SK-N-SH (cell line): ENCODE data around the gene GOLGA6D. TPM values are rescaled to one million over a fixed set of nuclear protein-coding genes. Genes with fewer than 3 reads are reported as not detected.

ENCODE experiments used
- CTCF ChIA-PET: fragments of 300-600, 350-600 bp; formaldehyde crosslinking; extraction: SDS; loops from one replicate; lab custom pipeline; 2021; lab: Yijun Ruan, JAX
- POLR2A ChIA-PET: fragments of 350-600 bp; sonication (Branson Sonifier 250); formaldehyde crosslinking; extraction: SDS; loops from one replicate; lab custom pipeline; 2020; ENCODE audit warnings: antibody characterized with exemption, inconsistent platforms; lab: Yijun Ruan, JAX
- DNase-seq: peaks from one replicate; pipeline ENCODE4 v3.0.0; 2012
- H2AFZ ChIP-seq: fragments of 200-600 bp; sonication (generic); 2 replicates; pipeline ENCODE4 v1.8.1; 2016; ENCODE audit warnings: antibody characterized with exemption, mild to moderate bottlenecking, low read depth
- H3F3A ChIP-seq: fragments of 200-600 bp; sonication (generic); replicated peaks from 2 replicates; pipeline ENCODE3; 2016; ENCODE audit warnings: antibody characterized with exemption, mild to moderate bottlenecking; ENCODE audit not compliant: insufficient read depth
- H3K27ac ChIP-seq, 2 experiments: fragments of 200-500 bp in 1 of 2; fragments of 200-600 bp in 1 of 2; sonication (Bioruptor generic) in 1 of 2; sonication (generic), shearing (Covaris generic) in 1 of 2; 2 replicates each; pipeline versions ENCODE4 v1.5.1 to v1.6.1; 2014 to 2016; ENCODE audit warnings: low read depth in 2 of 2, inconsistent platforms in 1 of 2, low read length in 1 of 2, mild to moderate bottlenecking in 1 of 2, mixed read lengths in 1 of 2
- H3K27me3 ChIP-seq: fragments of 200-600 bp; sonication (generic), shearing (Covaris generic); 2 replicates; pipeline ENCODE4 v1.6.1; 2016; ENCODE audit warnings: mixed run types; ENCODE audit not compliant: insufficient read depth
- H3K36me3 ChIP-seq, 2 experiments: fragments of 200-500 bp in 1 of 2; fragments of 200-600 bp in 1 of 2; sonication (Bioruptor generic) in 1 of 2; sonication (generic) in 1 of 2; replicated peaks in 1 of 2; 2 replicates each; pipeline versions ENCODE3 to v1.5.1; 2014 to 2016; ENCODE audit warnings: low read length in 1 of 2, mild to moderate bottlenecking in 1 of 2; ENCODE audit not compliant: insufficient read depth in 2 of 2, control insufficient read depth in 1 of 2
- H3K4me1 ChIP-seq, 2 experiments: fragments of 200-500 bp in 1 of 2; fragments of 200-600 bp in 1 of 2; sonication (Bioruptor generic) in 1 of 2; sonication (generic), shearing (Covaris generic) in 1 of 2; 2 replicates each; pipeline versions ENCODE4 v1.5.1 to v1.6.1; 2014 to 2016; ENCODE audit warnings: low read depth in 1 of 2, low read length in 1 of 2, mixed run types in 1 of 2; ENCODE audit not compliant: insufficient read depth in 2 of 2, control insufficient read depth in 1 of 2
- H3K4me2 ChIP-seq: fragments of 200-600 bp; sonication (generic), shearing (Covaris generic); 2 replicates; pipeline ENCODE4 v1.6.1; 2017; ENCODE audit warnings: mixed run types
- H3K4me3 ChIP-seq, 2 experiments: fragments of 200-500 bp in 1 of 2; fragments of 200-600 bp in 1 of 2; sonication (Bioruptor generic) in 1 of 2; sonication (generic), shearing (Covaris generic) in 1 of 2; 2 replicates each; pipeline versions ENCODE4 v1.5.1 to v1.8.1; 2014 to 2016; ENCODE audit warnings: low read depth in 2 of 2, inconsistent platforms in 1 of 2, low read length in 1 of 2, mild to moderate bottlenecking in 1 of 2, mixed read lengths in 1 of 2, moderate library complexity in 1 of 2
- H3K79me2 ChIP-seq: fragments of 200-600 bp; sonication (generic); 2 replicates; pipeline ENCODE4 v1.8.1; 2017; ENCODE audit warnings: mild to moderate bottlenecking; ENCODE audit not compliant: insufficient read depth
- H3K9ac ChIP-seq: fragments of 200-600 bp; sonication (generic); 2 replicates; pipeline ENCODE4 v1.6.1; 2017; ENCODE audit warnings: mixed run types
- H3K9me2 ChIP-seq: fragments of 200-600 bp; sonication (generic); 2 replicates; pipeline ENCODE4 v1.6.1; 2017; ENCODE audit warnings: mixed run types
- H3K9me3 ChIP-seq: fragments of 200-600 bp; sonication (generic); 2 replicates; pipeline ENCODE4 v1.6.1; 2017; ENCODE audit warnings: mixed run types, mild to moderate bottlenecking, moderate library complexity
- H4K20me1 ChIP-seq: fragments of 200-600 bp; sonication (generic); 2 replicates; pipeline ENCODE4 v1.6.1; 2017; ENCODE audit warnings: mild to moderate bottlenecking, mixed run types; ENCODE audit not compliant: insufficient read depth
- CHD2 ChIP-seq: fragments of 150-350 bp; IDR thresholded peaks from 2 replicates; pipeline ENCODE4 v1.6.1; 2018; ENCODE audit warnings: low read length; ENCODE audit not compliant: partially characterized antibody
- CTCF ChIP-seq: fragments of 200-600 bp; sonication (generic); IDR thresholded peaks from 2 replicates; pipeline ENCODE4 v1.6.1; 2017; ENCODE audit warnings: antibody characterized with exemption, mild to moderate bottlenecking, moderate library complexity
- ELF1 ChIP-seq: IDR thresholded peaks from 2 replicates; pipeline ENCODE4 v1.4.0; 2012
- EZH2phosphoT487 ChIP-seq: fragments of 200-600 bp; sonication (generic); IDR thresholded peaks from 2 replicates; pipeline ENCODE4 v1.6.1; 2017; ENCODE audit warnings: low read depth, mixed run types, mild to moderate bottlenecking, antibody characterized with exemption, moderate library complexity, borderline replicate concordance
- FOXJ3 ChIP-seq: sonication (generic); formaldehyde crosslinking; IDR thresholded peaks from 2 replicates; pipeline ENCODE4 v1.5.1; 2020; ENCODE audit warnings: mild to moderate bottlenecking, missing genetic modification reagents
- GATA2 ChIP-seq: sonication (generic); formaldehyde crosslinking; IDR thresholded peaks from 2 replicates; pipeline ENCODE4 v1.5.0; 2020; ENCODE audit warnings: mild to moderate bottlenecking, missing genetic modification reagents
- MEF2A ChIP-seq: IDR thresholded peaks from 2 replicates; pipeline ENCODE4 v1.4.0; 2012; ENCODE audit warnings: low read depth, borderline replicate concordance
- MXI1 ChIP-seq: IDR thresholded peaks from 2 replicates; pipeline ENCODE4 v1.6.1; 2012; ENCODE audit warnings: mild to moderate bottlenecking, low read depth, low read length, improper control_type of control experiment
- NFIC ChIP-seq: IDR thresholded peaks from 2 replicates; pipeline ENCODE4 v1.4.0; 2012; ENCODE audit warnings: borderline replicate concordance
- PBX3 ChIP-seq: IDR thresholded peaks from 2 replicates; pipeline ENCODE4; 2012
- POLR2AphosphoS5 ChIP-seq: IDR thresholded peaks from 2 replicates; pipeline ENCODE4 v1.6.1; 2012; ENCODE audit warnings: low read depth, low read length
- RXRA ChIP-seq: IDR thresholded peaks from 2 replicates; pipeline ENCODE4 v1.4.0; 2012; ENCODE audit warnings: low read depth, mild to moderate bottlenecking, borderline replicate concordance
- SIN3A ChIP-seq: IDR thresholded peaks from 2 replicates; pipeline ENCODE4 v1.6.1; 2012; ENCODE audit warnings: low read depth, mild to moderate bottlenecking, low read length, moderate library complexity, borderline replicate concordance
- TEAD4 ChIP-seq: IDR thresholded peaks from 2 replicates; pipeline ENCODE4 v1.4.0; 2012; ENCODE audit warnings: mild to moderate bottlenecking, borderline replicate concordance; ENCODE audit not compliant: insufficient read depth
- YY1 ChIP-seq: IDR thresholded peaks from 2 replicates; pipeline ENCODE4 v1.4.0; 2012; ENCODE audit warnings: low read depth, mild to moderate bottlenecking
- WGBS: methylation state at CpG from one replicate; pipeline ENCODE4 v1.1.6; 2017; ENCODE audit warnings: low lambda C conversion rate; 5-methylcytosine and 5-hydroxymethylcytosine counted together
- polyA plus RNA-seq, 3 experiments: library from polyadenylated mRNA; depleted of rRNA; stranded (reverse); fragments of >200 nt; gene quantifications; 2 replicates each; pipeline ENCODE4 v1.2.3, GENCODE V29; 2012

GOLGA6D gene
- polyA plus RNA-seq, 1 of the 3 experiments (the other 2 are of a cell fraction): 0.02 TPM

GRCh38 chr15:75234191-75234810, 48.3 kb upstream of the GOLGA6D start:
- no peaks in the 10 kb centered on the region for H3K79me2 ChIP-seq
- WGBS: 20% methylated on average over 1 of the region's 5 CpGs

More at GRCh38 chr15:75234191-75234810, 48.3 kb upstream of the GOLGA6D start:
- Histone ChIP-seq H3K4me2 (no peak overlapping the region), H3K4me3 (no peak overlapping the region), H3K36me3 (no peaks in the 10 kb centered on the region), H3K9ac (no peak overlapping the region), H3K27ac (no peak overlapping the region), H3F3A (no peaks in the 10 kb centered on the region), H3K27me3 (peaks cover 13% of the 10 kb centered on the region), H3K4me1 (peaks cover 0 to 3% of the 10 kb centered on the region in 2 experiments; a peak in 1 of 4 replicates), H2AFZ (no peak overlapping the region), H3K9me2 (no peaks in the 10 kb centered on the region), H4K20me1 (no peaks in the 10 kb centered on the region), H3K9me3 (no peaks in the 10 kb centered on the region)
- ChIA-PET POLR2A (no interaction called here), CTCF (interaction anchor here (1.5 kb wide), 1 partner anchor 205 kb away, joined by 4 read pairs; no protein-coding TSS in a partner anchor)
- no peak for DNase-seq
- TF ChIP-seq PBX3 (no peak), ELF1 (no peak), RXRA (no peak), MXI1 (no peak), MEF2A (no peak), POLR2AphosphoS5 (no peak), FOXJ3 (no peak), TEAD4 (no peak), YY1 (no peak), CHD2 (no peak), EZH2phosphoT487 (no peak), GATA2 (no peak), CTCF (no peak), SIN3A (no peak), NFIC (no peak)
